PC-9 (cell line): ENCODE measurements around the gene PRKCB. TPM values are rescaled to one million over a fixed set of nuclear protein-coding genes. Genes with fewer than 3 reads are reported as not detected.

ENCODE experiments used
- BruUV-seq: library from RNA; stranded (reverse); fragments of 400-500 nt; replicated peaks from 2 replicates; lab custom pipeline; 2021; lab: Mats Ljungman, UMichigan
- CTCF ChIA-PET: fragments of 300-600 bp; sonication (Branson Sonifier 250); formaldehyde crosslinking; loops from one replicate; lab custom pipeline; 2022; ENCODE audit warnings: antibody characterized with exemption; lab: Charles Lee
- POLR2A ChIA-PET: fragments of 300-600 bp; sonication (Branson Sonifier 250); formaldehyde crosslinking; loops from one replicate; lab custom pipeline; 2022; ENCODE audit warnings: antibody characterized with exemption; ENCODE audit not compliant: unreplicated experiment; lab: Charles Lee
- DNase-seq, 2 experiments: peaks; one replicate each; pipeline versions ENCODE4 v3.0.0 to v3.0.0-alpha.2; 2015 to 2022; ENCODE audit warnings: mixed read lengths in 1 of 2
- H2AFZ ChIP-seq: fragments of 200-600 bp; sonication (generic); 2 replicates; pipeline ENCODE4 v1.8.1; 2017; ENCODE audit warnings: antibody characterized with exemption
- H3F3A ChIP-seq: fragments of 200-600 bp; sonication (generic); 2 replicates; pipeline ENCODE4 v1.8.1; 2017; ENCODE audit warnings: antibody characterized with exemption, mild to moderate bottlenecking, low read depth; ENCODE audit not compliant: insufficient read depth
- H3K27ac ChIP-seq: fragments of 200-600 bp; sonication (generic); 2 replicates; pipeline ENCODE4 v1.6.1; 2016; ENCODE audit warnings: mixed run types
- H3K27me3 ChIP-seq: fragments of 200-600 bp; sonication (generic); 2 replicates; pipeline ENCODE4 v1.6.1; 2016; ENCODE audit warnings: low read depth, mixed run types; ENCODE audit not compliant: insufficient read depth
- H3K36me3 ChIP-seq: fragments of 200-600 bp; sonication (generic); 2 replicates; pipeline ENCODE4 v1.6.1; 2016; ENCODE audit warnings: low read depth, mixed run types
- H3K4me1 ChIP-seq: fragments of 200-600 bp; sonication (generic); replicated peaks from 2 replicates; pipeline ENCODE4 v1.6.1; 2016; ENCODE audit warnings: mixed run types; ENCODE audit not compliant: insufficient read depth
- H3K4me2 ChIP-seq: fragments of 200-600 bp; sonication (generic); 2 replicates; pipeline ENCODE4 v1.6.1; 2017; ENCODE audit warnings: mixed run types
- H3K4me3 ChIP-seq: fragments of 200-600 bp; sonication (generic); 2 replicates; pipeline ENCODE4 v1.6.1; 2016; ENCODE audit warnings: mixed run types
- H3K79me2 ChIP-seq: fragments of 200-600 bp; sonication (generic); 2 replicates; pipeline ENCODE4 v1.6.1; 2017; ENCODE audit warnings: low read depth, mixed run types
- H3K9me2 ChIP-seq: fragments of 200-600 bp; sonication (generic); 2 replicates; pipeline ENCODE4 v1.8.1; 2017; ENCODE audit warnings: mild to moderate bottlenecking; ENCODE audit not compliant: insufficient read depth
- H3K9me3 ChIP-seq: fragments of 200-600 bp; sonication (generic); 2 replicates; pipeline ENCODE4 v1.8.1; 2016; ENCODE audit warnings: low read depth; ENCODE audit not compliant: insufficient read depth
- H4K20me1 ChIP-seq: fragments of 200-600 bp; sonication (generic); 2 replicates; pipeline ENCODE4 v1.8.1; 2017; ENCODE audit not compliant: insufficient read depth
- CTCF ChIP-seq: fragments of 200-600 bp; sonication (generic); conservative IDR thresholded peaks from 2 replicates; pipeline ENCODE4 v1.6.1; 2017; ENCODE audit warnings: mixed run types, antibody characterized with exemption, mild to moderate bottlenecking, moderate library complexity
- EZH2 ChIP-seq: fragments of 200-600 bp; sonication (generic); IDR thresholded peaks from 2 replicates; pipeline ENCODE4 v1.8.0; 2017; ENCODE audit warnings: antibody characterized with exemption, low read depth
- intact Hi-C: fragments of 100-400 bp; cut with micrococcal nuclease; formaldehyde crosslinking; loops from one replicate; pipeline ENCODE4 v1.10.0; 2022; ENCODE audit not compliant: unreplicated experiment
- total RNA-seq: library from RNA; stranded (reverse); gene quantifications from 2 replicates; pipeline ENCODE4 v1.2.3, GENCODE V29; 2021

PRKCB gene
- total RNA-seq, 1 experiment from 2014 or later: not detected

DNA sequence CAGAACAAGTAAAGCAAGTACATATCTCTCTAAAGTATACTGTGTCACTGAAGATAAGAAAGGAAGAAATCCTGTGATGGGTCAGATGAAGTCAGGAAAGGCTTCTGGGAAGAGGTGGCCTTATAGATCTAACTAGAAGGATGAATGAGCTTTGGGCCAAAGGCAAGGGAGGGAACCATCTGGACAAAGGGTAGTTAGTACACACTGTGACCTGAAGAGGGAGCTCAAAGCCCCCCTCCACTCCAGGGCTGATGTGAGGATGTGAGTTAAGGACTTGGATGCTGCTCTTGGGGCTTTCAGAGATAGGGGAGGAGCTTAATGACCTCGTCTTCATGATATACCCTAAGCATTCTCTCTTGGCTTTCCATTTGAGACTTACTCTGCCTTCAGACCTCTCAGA, 235.1 kb downstream of the PRKCB start:
- Histone ChIP-seq H3F3A (no peaks in the 10 kb centered on the region), H3K9me3 (no peaks in the 10 kb centered on the region), H2AFZ (no peak overlapping the region), H3K4me2 (no peak overlapping the region), H3K27me3 (peaks cover 25% of the 10 kb centered on the region), H3K79me2 (no peaks in the 10 kb centered on the region), H3K36me3 (no peaks in the 10 kb centered on the region), H4K20me1 (no peaks in the 10 kb centered on the region), H3K4me1 (no peaks in the 10 kb centered on the region), H3K9me2 (no peaks in the 10 kb centered on the region), H3K27ac (no peak overlapping the region), H3K4me3 (no peak overlapping the region)
- intact Hi-C loops: no loop called here
- peak; percentile 62 for TF ChIP-seq CTCF
- no peak for TF ChIP-seq EZH2
- BruUV-seq: no TSS peak
- POLR2A ChIA-PET: interaction anchor here (0.5 kb wide), 1 partner anchor 81 kb away, joined by 21 read pairs; no protein-coding TSS in a partner anchor
- CTCF ChIA-PET: interaction anchor here (0.8 to 1.2 kb wide), 2 partner anchors 28 to 434 kb away, joined by 3 to 8 read pairs; no protein-coding TSS in a partner anchor
- DNase-seq: no peak

DNA sequence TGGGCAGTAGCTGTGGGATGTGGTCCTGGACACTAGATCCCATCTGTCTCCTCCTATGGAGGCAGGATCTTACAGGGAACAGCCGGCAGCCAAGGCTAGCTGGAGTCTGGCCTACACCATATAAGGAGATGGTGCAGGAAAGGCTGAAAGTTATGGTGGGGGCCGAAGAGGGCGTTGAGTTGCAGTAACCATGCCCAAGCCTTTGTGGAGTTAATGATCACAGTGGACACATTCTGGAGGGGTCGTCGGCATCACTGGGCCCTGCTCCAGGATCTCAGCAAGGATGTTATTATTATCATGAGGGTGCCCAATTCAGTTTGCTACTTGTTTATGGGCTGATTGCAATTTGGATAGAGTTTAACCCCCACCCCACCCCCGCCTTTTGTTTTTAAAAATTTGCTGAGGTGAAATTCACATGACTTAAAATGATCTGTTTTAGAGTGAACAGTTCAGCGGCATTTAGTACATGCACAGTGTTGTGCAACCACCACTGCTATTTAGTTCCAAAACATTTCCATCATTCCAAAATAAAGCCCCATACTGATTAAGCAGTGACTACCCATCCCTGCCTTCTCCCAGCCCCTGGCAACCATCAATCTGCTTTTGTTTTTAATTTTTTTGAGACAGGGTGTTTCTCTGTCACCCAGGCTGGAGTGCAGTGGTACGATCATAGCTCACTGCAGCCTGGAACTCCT, 236.0 kb downstream of the PRKCB start:
- Histone ChIP-seq H3K79me2 (no peaks in the 10 kb centered on the region), H2AFZ (no peak overlapping the region), H3K27me3 (peaks cover 25% of the 10 kb centered on the region), H3K9me2 (no peaks in the 10 kb centered on the region), H3K4me2 (no peak overlapping the region), H3F3A (no peaks in the 10 kb centered on the region), H3K4me1 (no peaks in the 10 kb centered on the region), H3K9me3 (no peaks in the 10 kb centered on the region), H3K27ac (no peak overlapping the region), H3K4me3 (no peak overlapping the region), H3K36me3 (no peaks in the 10 kb centered on the region), H4K20me1 (no peaks in the 10 kb centered on the region)
- TF ChIP-seq CTCF (no peak), EZH2 (no peak)
- intact Hi-C loops: no loop called here
- POLR2A ChIA-PET: no interaction called here
- no TSS peak for BruUV-seq
- DNase-seq: no peak
- CTCF ChIA-PET: interaction anchor here (0.6 to 0.8 kb wide), 2 partner anchors 19 to 27 kb away, joined by 3 to 12 read pairs; no protein-coding TSS in a partner anchor

GRCh38 chr16:24073321-24073720, 237.5 kb downstream of the PRKCB start:
- Histone ChIP-seq H3K9me3 (no peaks in the 10 kb centered on the region), H4K20me1 (no peaks in the 10 kb centered on the region), H3K4me2 (no peak overlapping the region), H3K4me1 (no peaks in the 10 kb centered on the region), H3K27me3 (peaks cover 29% of the 10 kb centered on the region), H3K27ac (no peak overlapping the region), H3K9me2 (no peaks in the 10 kb centered on the region), H3K79me2 (no peaks in the 10 kb centered on the region), H2AFZ (no peak overlapping the region), H3K36me3 (no peaks in the 10 kb centered on the region), H3K4me3 (no peak overlapping the region), H3F3A (no peaks in the 10 kb centered on the region)
- no TSS peak for BruUV-seq
- TF ChIP-seq CTCF: no peak
- no peak for TF ChIP-seq EZH2
- ChIA-PET POLR2A (no interaction called here), CTCF (no interaction called here)
- intact Hi-C loops: no loop called here
- no peak for DNase-seq
